Coronary artery (tissue), 2 donors: ENCODE results near the gene NBEA.

Source experiments
- DNase-seq: peaks from one replicate; pipeline ENCODE4 v3.0.0-alpha.2; 2017; ENCODE audit warnings: low spot score
- H3K27ac ChIP-seq, 2 donors: fragments of 200-600 bp; sonication (generic); one replicate each; pipeline ENCODE4 v1.5.1; 2016 to 2019
- H3K4me3 ChIP-seq: fragments of 200-600 bp; sonication (generic); 2 replicates; pipeline ENCODE4 v1.5.1; 2016; ENCODE audit warnings: mild to moderate bottlenecking, moderate library complexity
- TF ChIP-seq, protein P1 (sequence below): fragments of 200-600 bp; sonication (generic); IDR thresholded peaks from one replicate; pipeline ENCODE4 v1.5.1; 2019; ENCODE audit warnings: antibody characterized with exemption

Gene NBEA

DNA sequence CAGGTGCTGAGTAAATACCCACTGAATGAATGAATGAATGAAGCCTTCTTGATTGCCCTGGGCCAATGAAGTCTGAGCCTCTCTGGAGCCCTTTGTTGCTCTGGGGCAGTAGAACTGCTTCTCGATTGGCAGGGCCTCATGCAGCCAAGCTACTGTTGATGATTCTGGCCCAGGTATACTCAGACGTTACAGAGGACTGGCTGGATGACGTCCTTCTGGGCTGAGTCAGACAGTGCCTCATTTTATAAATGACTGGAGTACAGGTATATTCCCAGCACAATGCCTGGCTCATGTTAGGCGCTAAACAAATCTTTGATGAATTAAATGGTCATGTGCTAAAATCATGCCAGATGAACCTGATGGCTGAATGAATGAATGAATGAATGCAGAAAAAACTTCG lies 778.2 kb downstream of the NBEA start:
- H3K4me3 ChIP-seq = no peak overlapping the region
- H3K27ac ChIP-seq = no peak overlapping the region
- DNase-seq = no peak
- TF ChIP-seq, protein P1, sequence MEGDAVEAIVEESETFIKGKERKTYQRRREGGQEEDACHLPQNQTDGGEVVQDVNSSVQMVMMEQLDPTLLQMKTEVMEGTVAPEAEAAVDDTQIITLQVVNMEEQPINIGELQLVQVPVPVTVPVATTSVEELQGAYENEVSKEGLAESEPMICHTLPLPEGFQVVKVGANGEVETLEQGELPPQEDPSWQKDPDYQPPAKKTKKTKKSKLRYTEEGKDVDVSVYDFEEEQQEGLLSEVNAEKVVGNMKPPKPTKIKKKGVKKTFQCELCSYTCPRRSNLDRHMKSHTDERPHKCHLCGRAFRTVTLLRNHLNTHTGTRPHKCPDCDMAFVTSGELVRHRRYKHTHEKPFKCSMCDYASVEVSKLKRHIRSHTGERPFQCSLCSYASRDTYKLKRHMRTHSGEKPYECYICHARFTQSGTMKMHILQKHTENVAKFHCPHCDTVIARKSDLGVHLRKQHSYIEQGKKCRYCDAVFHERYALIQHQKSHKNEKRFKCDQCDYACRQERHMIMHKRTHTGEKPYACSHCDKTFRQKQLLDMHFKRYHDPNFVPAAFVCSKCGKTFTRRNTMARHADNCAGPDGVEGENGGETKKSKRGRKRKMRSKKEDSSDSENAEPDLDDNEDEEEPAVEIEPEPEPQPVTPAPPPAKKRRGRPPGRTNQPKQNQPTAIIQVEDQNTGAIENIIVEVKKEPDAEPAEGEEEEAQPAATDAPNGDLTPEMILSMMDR = no peak

DNA sequence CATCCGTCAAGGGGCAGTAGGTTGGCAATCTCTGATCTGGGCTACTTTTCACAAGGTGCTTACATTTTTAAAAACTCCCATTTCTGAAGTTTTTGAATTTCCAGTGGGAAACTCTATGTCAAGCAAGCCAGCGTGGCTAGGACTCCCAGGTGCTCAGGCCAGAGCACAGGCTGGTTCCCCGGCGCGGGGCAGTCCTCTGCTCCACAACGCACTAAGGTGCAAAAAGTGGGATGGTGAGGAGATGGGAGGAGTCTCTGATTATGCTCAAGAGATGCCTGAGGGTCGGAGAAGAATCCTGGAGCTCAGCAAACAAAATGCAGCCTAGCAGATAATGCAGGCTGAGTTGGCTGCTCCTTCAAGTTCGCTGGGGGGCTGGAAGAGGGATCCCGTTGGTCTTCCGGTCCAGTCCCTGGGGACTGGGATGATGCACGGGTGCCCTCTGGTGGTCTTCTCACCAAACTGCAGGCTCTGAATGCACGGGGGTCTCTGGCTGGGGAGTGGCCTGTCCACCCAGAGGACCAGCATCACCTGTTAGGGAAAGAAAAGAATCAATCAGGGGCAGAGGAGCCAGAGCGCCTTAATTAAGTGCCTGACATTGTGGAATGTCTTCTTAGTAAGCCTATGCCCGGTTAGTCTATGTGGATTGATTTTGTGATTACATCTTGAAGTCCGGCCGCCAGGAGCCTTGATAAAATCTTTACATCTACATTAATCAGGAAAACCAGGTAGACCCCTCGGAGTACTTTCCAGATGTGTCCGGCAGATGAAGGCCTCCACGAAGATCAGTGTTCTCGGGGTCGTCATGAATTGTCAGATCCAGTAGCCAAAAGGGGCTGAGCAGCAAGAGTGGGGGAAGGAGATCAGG lies 778.9 kb downstream of the NBEA start:
- H3K27ac ChIP-seq = no peak overlapping the region
- peak overlapping the region; percentile 61 for H3K4me3 ChIP-seq
- no peak for DNase-seq
- TF ChIP-seq, protein P1 = peak; percentile 75
